Choroid plexus epithelial cell (primary cell): Measurements from ENCODE around the gene OLA1.

Source experiments
- DNase-seq: peaks from one replicate; pipeline ENCODE4 v3.0.0-alpha.2; 2010; ENCODE audit warnings: low read depth
- H3K4me3 ChIP-seq: 2 replicates; pipeline ENCODE4 v1.5.1; 2011; ENCODE audit warnings: low read depth, mild to moderate bottlenecking, control low read depth, low read length, moderate library complexity
- CTCF ChIP-seq: conservative IDR thresholded peaks from 2 replicates; pipeline ENCODE4 v1.5.1; 2011; ENCODE audit warnings: low read depth, mild to moderate bottlenecking, control low read depth, inconsistent platforms, low read length, moderate library complexity

OLA1 gene

DNA sequence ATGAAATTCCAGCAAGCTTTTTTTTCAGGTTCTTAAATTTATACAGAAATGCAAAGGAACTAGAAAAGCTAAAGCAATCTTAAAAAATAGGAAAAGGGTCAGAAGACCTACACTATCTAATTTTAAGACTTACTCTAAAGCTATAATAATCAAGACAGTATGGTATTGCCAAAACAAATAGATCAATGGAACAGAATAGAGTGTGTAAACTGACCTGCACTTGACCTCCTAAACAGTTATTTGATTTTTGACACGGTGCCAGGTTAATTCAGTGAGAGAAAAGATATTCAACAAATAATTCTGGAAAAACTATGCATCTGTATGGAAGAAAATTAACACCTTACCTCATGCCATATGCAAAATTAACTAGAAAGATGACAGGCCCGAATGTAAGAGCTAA is 73.6 kb downstream of the OLA1 start:
- H3K4me3 ChIP-seq, result no peak overlapping the region
- no peak for TF ChIP-seq CTCF
- no peak for DNase-seq

- TF ChIP-seq CTCF, result no peak
- no peak overlapping the region for H3K4me3 ChIP-seq
- DNase-seq, result no peak
These were observed 75.5 kb downstream of the OLA1 start for GRCh38 chr2:174172802-174173355.

DNA sequence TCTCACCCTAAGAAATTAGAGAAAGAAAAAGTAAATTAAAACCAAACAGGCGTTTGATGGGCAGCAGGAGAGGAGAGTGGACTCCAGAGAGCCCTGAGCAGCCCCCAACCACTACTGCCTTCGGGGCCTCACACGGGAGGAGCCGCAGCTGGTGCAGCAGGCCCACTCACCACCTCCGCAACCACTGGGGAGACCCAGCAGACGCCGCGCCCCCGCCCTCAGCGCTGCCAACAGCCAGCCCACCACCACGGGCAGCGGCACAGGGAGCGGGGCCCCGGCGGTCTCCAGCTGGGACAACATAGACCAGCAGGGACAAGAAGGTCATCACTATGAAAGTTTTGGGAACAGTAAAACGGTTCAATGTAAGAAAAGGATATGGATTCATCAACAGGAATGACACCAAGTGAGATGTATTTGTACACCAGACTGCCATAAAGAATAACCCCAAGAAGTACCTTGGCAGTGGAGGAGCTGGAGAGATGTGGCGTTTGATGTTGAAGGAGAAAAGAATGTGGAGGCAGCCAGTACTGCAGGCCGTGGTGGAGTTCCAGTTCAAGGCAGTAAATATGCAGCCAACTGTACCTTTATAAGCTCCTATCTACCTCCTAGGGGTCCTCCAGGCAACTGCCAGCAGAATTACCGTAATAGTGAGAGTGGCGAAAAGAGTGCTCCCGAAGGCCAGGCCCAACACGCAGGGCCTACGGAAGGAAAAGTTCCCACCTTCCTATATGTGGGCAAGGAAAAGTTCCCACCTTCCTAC is 76.5 kb downstream of the OLA1 start:
- H3K4me3 ChIP-seq, result no peak overlapping the region
- DNase-seq, result no peak
- no peak for TF ChIP-seq CTCF

GRCh38 chr2:174169372-174169771 is 79.0 kb downstream of the OLA1 start:
- TF ChIP-seq CTCF, result no peak

GRCh38 chr2:174166261-174166660 is 82.1 kb downstream of the OLA1 start:
- DNase-seq, result peak; percentile 69

More at GRCh38 chr2:174169372-174169771, 79.0 kb downstream of the OLA1 start:
- DNase-seq, result no peak
- H3K4me3 ChIP-seq, result no peak overlapping the region

DNA sequence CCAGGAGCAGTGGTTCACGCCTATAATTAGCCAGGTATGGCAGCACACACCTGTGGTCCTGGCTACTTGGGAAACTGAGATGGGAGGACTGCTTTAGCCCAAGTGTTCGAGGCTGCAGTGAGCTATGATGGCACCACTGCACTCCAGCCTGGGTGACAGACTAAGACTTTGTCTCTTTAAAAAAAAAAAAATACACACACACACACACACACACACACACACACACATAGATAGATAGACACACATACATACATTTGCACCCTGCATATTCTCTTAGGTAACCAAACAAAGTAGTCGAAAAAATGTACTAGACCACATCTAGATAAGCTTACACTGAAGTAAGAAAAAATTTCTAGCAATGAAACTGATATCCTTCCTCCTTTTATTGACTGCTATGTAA is 86.8 kb downstream of the OLA1 start:
- peak; percentile 12 for DNase-seq
- H3K4me3 ChIP-seq, result no peak overlapping the region
- no peak for TF ChIP-seq CTCF

More at GRCh38 chr2:174166261-174166660, 82.1 kb downstream of the OLA1 start:
- H3K4me3 ChIP-seq, result no peak overlapping the region
- TF ChIP-seq CTCF, result no peak

- peak; percentile 71 for DNase-seq
- H3K4me3 ChIP-seq, result no peak overlapping the region
- peak; percentile 82 for TF ChIP-seq CTCF
These were observed 90.3 kb downstream of the OLA1 start for GRCh38 chr2:174158003-174158402.
